HG03064 (cell line): ENCODE data around the gene FOLR1.
"Not testable (repeated sequence)": the region's sequence is repeated elsewhere in the genome, so short reads cannot be mapped to it uniquely, and the experiment has no call there.

Experiments used
- ATAC-seq: cut with Tn5 transposase; IDR thresholded peaks from one replicate; pipeline ENCODE4 v1.9.1; 2021; ENCODE audit warnings: low read depth; ENCODE audit not compliant: unreplicated experiment

Gene FOLR1

GRCh38 chr11:72180892-72181552 lies 10.9 kb upstream of the FOLR1 start:
- ATAC-seq, result not testable (repeated sequence)

DNA sequence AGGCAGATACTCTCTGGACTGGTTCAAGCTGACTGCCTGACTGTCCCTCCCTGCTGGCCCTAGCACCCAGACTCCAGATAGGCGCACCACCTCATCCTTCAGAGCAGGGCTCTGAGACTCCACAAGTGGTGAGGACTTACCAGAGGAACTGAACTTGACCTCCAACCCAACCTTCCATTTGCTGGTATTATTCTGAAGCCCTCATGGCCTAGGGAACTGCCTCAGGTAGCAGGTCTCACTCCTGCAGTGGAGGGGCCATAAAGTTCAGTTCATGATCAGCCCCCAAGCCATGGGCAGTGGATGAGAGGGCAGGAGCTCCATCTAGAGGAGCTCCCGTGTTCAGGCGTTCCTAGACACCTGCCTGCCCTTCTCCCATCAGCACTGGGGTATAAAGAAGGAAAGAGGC lies 10.4 kb upstream of the FOLR1 start:
- not testable (repeated sequence) for ATAC-seq

DNA sequence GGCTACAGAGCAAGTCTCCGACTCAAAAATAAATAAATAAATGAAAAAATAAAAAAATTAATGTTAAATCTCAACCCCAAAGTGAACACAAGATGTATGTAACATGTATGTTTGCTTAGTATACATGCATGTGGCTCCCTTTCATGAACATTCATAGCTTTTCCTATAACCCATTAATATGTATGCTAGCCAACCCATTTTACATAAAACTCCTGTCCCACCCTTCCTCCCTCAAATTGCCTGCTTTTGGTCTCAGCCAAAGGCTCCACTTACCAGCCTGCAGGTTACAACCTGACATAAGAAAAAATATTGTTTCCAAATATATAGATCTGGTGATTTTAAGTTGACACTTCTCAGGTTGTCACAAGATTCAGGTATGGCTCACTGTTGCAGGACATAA lies 3.7 kb upstream of the FOLR1 start:
- no peak for ATAC-seq

- ATAC-seq, result no peak
Observed at GRCh38 chr11:72189455-72190250, 2.3 kb upstream of the FOLR1 start.

DNA sequence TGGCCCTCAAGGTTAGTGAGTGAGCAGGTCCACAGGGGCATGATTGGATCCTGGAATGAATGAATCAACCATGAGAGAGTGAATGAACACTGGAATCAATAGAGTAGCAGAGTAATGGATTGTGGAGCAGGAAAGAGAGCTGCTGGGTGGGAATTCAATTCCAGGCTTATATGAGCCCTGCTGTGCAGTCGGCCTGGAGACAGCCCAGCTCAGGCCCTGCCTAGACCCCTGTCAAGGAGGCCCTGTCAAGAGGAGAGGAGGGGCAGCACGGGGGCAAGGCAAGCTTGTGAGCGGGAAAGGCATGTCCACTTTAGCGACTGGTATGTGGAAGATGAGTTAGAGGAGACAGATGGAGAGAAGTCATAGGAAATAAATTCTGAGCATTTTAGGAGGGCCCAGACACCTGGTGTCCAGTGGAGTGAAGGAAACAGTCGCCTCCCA lies 1.3 kb upstream of the FOLR1 start:
- no peak for ATAC-seq

DNA sequence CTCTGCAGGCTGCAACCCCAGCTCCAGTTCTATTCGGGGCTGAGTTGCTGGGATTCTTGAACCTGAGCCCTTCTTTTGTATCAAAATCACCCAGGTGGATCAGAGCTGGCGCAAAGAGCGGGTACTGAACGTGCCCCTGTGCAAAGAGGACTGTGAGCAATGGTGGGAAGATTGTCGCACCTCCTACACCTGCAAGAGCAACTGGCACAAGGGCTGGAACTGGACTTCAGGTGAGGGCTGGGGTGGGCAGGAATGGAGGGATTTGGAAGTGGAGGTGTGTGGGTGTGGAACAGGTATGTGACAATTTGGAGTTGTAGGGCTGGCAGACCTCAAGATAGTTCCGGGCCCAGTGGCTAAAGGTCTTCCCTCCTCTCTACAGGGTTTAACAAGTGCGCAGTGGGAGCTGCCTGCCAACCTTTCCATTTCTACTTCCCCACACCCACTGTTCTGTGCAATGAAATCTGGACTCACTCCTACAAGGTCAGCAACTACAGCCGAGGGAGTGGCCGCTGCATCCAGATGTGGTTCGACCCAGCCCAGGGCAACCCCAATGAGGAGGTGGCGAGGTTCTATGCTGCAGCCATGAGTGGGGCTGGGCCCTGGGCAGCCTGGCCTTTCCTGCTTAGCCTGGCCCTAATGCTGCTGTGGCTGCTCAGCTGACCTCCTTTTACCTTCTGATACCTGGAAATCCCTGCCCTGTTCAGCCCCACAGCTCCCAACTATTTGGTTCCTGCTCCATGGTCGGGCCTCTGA lies 3.8 kb downstream of the FOLR1 start:
- ATAC-seq, result no peak

DNA sequence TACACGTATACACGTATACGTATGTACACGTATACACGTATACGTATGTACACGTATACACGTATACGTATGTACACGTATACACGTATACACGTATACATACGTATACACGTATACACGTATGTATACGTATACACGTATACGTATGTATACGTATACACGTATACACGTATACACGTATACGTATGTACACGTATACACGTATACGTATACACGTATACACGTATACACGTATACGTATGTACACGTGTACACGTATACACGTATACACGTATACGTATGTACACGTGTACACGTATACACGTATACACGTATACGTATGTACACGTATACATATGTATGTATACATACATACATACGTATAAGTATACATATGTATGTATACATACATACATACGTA lies 9.5 kb downstream of the FOLR1 start:
- ATAC-seq, result not testable (repeated sequence)

DNA sequence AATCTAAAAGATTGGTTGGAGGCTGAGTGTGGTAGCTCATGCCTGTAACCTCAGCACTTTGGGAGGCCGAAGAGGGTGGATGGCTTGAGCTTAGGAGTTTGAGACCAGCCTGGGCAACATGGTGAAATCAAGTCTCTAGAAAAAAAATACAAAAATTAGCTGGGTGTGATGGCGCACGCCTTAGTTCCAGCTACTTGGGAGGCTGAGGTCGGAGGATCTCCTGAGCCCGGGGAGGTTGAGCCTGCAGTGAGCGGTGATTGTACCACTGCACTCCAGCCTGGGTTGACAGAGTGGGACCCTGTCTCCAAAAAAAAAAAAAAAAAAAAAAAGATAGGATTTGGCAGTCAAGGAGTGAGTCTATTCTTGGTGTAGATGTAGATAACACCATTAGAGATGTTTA lies 10.6 kb downstream of the FOLR1 start:
- no peak for ATAC-seq

GRCh38 chr11:72203163-72203562 lies 11.2 kb downstream of the FOLR1 start:
- ATAC-seq, result no peak

DNA sequence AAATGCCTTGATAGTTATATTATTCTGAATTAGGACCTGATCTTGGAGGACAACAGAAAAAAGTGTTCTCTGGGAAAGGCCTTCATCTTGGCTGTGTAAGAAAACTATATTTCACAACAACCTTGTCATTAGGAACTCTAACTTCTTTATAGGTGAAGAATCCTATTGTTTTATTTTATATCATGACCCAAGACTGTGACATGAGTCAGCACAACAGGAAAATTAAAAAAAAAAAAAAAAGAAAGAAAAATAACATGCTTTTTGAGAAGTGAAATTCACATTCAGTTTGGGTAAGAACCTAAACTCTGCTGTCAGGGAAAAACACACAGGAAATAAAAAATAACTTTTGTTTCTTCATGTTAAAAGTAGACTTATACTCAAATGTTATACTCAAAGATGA lies 12.9 kb downstream of the FOLR1 start:
- no peak for ATAC-seq

- ATAC-seq, result not testable (repeated sequence)
Observed at GRCh38 chr11:72206794-72207193, 14.9 kb downstream of the FOLR1 start.

DNA sequence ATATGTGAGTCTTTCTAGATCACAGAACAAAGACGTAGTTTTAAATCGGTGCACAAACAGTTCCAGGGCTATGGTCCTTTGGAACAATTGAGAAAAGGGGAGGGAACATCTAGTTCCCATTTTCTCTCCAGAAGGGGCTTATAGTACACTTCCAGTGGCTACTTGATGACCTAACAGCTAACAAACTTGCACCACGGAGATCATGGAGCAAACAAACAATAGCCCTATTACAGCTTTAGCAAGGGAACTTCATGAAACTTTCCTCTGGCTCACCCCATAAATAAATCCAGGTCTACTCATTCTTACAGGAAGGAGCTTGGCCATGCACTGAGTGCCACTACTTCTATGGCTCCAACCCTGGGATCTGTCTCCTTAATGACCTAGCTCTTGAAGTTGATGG lies 16.3 kb downstream of the FOLR1 start:
- ATAC-seq, result no peak

DNA sequence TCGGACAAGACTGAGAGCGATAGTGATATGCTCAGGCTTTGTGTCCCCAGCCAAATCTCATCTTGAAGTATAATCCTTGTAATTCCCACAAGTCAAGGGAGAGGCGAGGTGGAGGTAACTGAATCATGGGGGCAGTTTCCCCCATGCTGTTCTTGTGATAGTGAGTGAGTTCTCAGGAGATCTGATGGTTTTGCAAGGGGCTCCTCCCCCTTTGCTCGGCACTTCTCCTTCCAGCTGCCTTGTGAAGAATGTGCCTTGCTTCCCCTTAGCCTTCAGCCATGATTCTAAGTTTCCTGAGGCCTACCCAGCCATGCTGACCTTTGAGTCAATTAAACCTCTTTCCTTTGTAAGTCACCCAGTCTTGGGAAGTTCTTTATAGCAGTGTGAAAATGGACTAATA lies 17.2 kb downstream of the FOLR1 start:
- ATAC-seq, result no peak

DNA sequence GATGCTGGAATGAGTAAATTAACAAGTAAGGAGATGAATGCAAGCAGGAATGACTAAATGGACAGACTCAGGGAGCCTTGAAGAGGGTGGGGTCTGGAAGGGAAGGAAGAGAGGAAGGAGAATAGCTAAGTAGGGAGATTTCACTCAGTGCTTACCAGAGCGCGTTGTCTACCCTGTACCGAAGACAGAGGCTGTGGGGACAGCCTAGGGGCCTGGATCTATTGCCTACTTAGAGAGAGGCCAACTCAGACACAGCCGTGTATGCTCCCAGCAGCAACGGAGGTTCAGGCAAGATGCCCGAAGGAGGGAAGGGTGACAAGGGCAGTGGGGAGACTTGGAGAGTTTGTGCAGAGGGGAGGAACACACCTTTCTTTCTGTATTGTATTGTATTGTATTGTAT lies 24.7 kb downstream of the FOLR1 start, which contains the start of gene FOLR2:
Gene FOLR2 (plus strand): TSS at position 157 of the 400 bp plus-strand sequence. CDS start 1,791 bp downstream, outside the sequence.
- no peak for ATAC-seq

DNA sequence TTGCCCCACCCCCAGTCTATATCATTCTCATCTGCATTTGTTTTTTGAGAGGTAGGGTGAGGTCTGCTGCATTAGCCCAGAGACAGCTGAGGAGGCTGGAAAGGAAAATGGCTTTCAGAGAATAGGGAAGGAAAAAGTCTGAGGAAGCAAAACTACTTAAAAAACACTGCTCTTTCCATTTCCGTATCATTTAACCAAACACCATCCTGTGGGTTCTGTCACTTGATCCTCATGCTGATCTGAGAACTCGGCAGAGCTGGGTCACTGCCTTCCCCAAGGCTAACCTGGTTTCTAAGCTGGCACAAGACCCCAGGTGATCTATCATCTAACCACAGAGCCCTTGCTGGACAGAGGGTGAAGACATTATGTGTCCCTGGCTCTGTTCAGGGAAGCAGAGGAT lies 25.9 kb downstream of the FOLR1 start:
- no peak for ATAC-seq

DNA sequence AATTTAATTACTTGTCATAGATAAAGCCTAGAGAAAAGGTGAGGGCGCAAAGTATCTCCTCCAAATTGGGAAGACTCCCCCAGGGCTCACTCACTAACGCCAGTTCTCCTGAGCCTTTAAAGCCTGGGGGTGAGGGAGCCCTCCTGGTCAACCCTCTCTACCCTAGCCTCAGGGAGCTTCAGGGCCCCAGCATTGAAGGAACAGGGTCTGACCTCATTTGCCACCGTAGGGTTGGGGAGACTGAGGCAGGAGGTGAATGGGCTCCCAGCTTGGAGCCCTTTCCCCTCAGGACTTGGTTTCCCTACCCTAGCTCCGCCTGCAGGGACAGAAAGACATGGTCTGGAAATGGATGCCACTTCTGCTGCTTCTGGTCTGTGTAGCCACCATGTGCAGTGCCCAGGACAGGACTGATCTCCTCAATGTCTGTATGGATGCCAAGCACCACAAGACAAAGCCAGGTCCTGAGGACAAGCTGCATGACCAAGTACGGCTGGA lies 26.4 kb downstream of the FOLR1 start:
- ATAC-seq, result no peak

GRCh38 chr11:72220696-72221363 lies 28.9 kb downstream of the FOLR1 start:
- ATAC-seq, result no peak

DNA sequence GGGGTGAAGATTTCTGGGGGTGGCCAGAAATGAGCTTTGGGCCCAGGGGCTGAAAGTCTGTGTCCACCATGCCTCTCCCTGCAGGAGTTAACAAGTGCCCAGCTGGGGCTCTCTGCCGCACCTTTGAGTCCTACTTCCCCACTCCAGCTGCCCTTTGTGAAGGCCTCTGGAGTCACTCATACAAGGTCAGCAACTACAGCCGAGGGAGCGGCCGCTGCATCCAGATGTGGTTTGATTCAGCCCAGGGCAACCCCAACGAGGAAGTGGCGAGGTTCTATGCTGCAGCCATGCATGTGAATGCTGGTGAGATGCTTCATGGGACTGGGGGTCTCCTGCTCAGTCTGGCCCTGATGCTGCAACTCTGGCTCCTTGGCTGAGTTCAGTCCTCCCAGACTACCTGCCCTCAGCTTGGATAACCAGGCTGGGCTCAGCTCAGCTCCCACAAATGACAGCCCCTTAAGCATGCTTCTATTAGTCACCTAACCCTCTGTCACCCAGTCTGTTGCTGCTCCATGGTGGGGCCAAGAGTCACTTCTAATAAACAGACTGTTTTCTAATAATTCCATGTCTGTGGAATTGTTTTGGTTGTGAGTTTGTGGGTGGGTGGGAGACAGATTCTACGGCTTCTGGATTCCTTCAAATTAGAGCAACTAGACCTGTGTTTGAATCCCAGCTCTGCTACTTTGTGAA lies 29.6 kb downstream of the FOLR1 start:
- ATAC-seq, result no peak

GRCh38 chr11:72222106-72222891 lies 30.4 kb downstream of the FOLR1 start:
- no peak for ATAC-seq
